ENCODE measurements around the gene LCLAT1.

- TF ChIP-seq CTCF (IDR thresholded peaks at IDR 0.05; ENCODE audit: low read depth, low read length, poor library complexity, severe bottlenecking) (no peak), EZH2phosphoT487 (IDR thresholded peaks at IDR 0.05; ENCODE audit: borderline replicate concordance, low read length) (no peak)
Observed at GRCh38 chr2:30615926-30616325, 168.9 kb downstream of the LCLAT1 start.

Data from DOHH2 (cell line).